DOHH2 (cell line): ENCODE results near the gene CPLX1.

Source experiments
- H3F3A ChIP-seq: fragments of 200-600 bp; sonication (generic), shearing (Covaris generic); 2 replicates; pipeline ENCODE4 v1.6.0; 2016; ENCODE audit warnings: antibody characterized with exemption, mild to moderate bottlenecking; ENCODE audit not compliant: control insufficient read depth, insufficient read depth
- H3K27ac ChIP-seq: fragments of 200-600 bp; sonication (generic); 2 replicates; pipeline ENCODE4 v1.5.1; 2014; ENCODE audit warnings: low read depth, mild to moderate bottlenecking, low read length, moderate library complexity
- H3K27me3 ChIP-seq: fragments of 200-600 bp; sonication (generic); 2 replicates; pipeline ENCODE4 v1.6.1; 2014; ENCODE audit warnings: mild to moderate bottlenecking, low read length, mixed read lengths; ENCODE audit not compliant: control insufficient read depth
- H3K36me3 ChIP-seq: fragments of 200-600 bp; sonication (generic); 2 replicates; pipeline ENCODE4 v1.6.1; 2014; ENCODE audit warnings: mild to moderate bottlenecking, low read length, moderate library complexity, mixed read lengths; ENCODE audit not compliant: control insufficient read depth
- H3K4me1 ChIP-seq: fragments of 200-600 bp; sonication (generic); 2 replicates; pipeline ENCODE4 v1.6.1; 2014; ENCODE audit warnings: mild to moderate bottlenecking, low read length, mixed read lengths; ENCODE audit not compliant: control insufficient read depth
- H3K4me2 ChIP-seq: fragments of 200-600 bp; sonication (generic); 2 replicates; pipeline ENCODE4 v1.6.0; 2014; ENCODE audit warnings: mild to moderate bottlenecking, low read length, moderate library complexity
- H3K4me3 ChIP-seq: fragments of 200-600 bp; sonication (generic); 2 replicates; pipeline ENCODE4 v1.5.1; 2014; ENCODE audit warnings: mild to moderate bottlenecking, low read length, mixed read lengths
- H3K79me2 ChIP-seq: fragments of 200-600 bp; sonication (generic); 2 replicates; pipeline ENCODE4 v1.6.1; 2014; ENCODE audit warnings: mild to moderate bottlenecking, low read length, mixed read lengths; ENCODE audit not compliant: control insufficient read depth
- H3K9me2 ChIP-seq: fragments of 200-600 bp; sonication (generic); replicated peaks from 2 replicates; pipeline ENCODE4 v1.6.1; 2014; ENCODE audit warnings: mild to moderate bottlenecking, low read length, mixed read lengths; ENCODE audit not compliant: control insufficient read depth
- H3K9me3 ChIP-seq: fragments of 200-600 bp; sonication (generic); 2 replicates; pipeline ENCODE4 v1.6.1; 2014; ENCODE audit warnings: antibody characterized with exemption, low read length, mixed read lengths; ENCODE audit not compliant: control insufficient read depth, insufficient read depth
- H4K20me1 ChIP-seq: fragments of 200-600 bp; sonication (generic); 2 replicates; pipeline ENCODE4 v1.6.0; 2014; ENCODE audit warnings: low read depth, mild to moderate bottlenecking, antibody characterized with exemption, low read length, moderate library complexity; ENCODE audit not compliant: control insufficient read depth, insufficient read depth
- CTCF ChIP-seq: fragments of 200-600 bp; sonication (generic); IDR thresholded peaks from one replicate; pipeline ENCODE4 v1.5.1; 2014; ENCODE audit warnings: antibody characterized with exemption, mild to moderate bottlenecking, low read depth, low read length; ENCODE audit not compliant: poor library complexity, severe bottlenecking
- EZH2phosphoT487 ChIP-seq: fragments of 200-600 bp; sonication (generic); IDR thresholded peaks from 2 replicates; pipeline ENCODE4 v1.6.1; 2017; ENCODE audit warnings: borderline replicate concordance, mild to moderate bottlenecking, antibody characterized with exemption, low read length, moderate library complexity, mixed read lengths

CPLX1 gene

GRCh38 chr4:865121-865465 lies 39.2 kb upstream of the CPLX1 start:
- Histone ChIP-seq H3K79me2 (no peaks in the 10 kb centered on the region), H3K36me3 (peaks cover 48% of the 10 kb centered on the region), H3K4me1 (no peaks in the 10 kb centered on the region), H3F3A (peaks cover 4% of the 10 kb centered on the region; the same call in 1 of the 2 replicates), H3K27ac (no peak overlapping the region), H3K4me2 (no peak overlapping the region), H4K20me1 (no peaks in the 10 kb centered on the region), H3K9me3 (peaks cover 5% of the 10 kb centered on the region; the same call in 1 of the 2 replicates), H3K9me2 (no peaks in the 10 kb centered on the region), H3K4me3 (no peak overlapping the region), H3K27me3 (no peaks in the 10 kb centered on the region)
- TF ChIP-seq CTCF (no peak), EZH2phosphoT487 (no peak)

DNA sequence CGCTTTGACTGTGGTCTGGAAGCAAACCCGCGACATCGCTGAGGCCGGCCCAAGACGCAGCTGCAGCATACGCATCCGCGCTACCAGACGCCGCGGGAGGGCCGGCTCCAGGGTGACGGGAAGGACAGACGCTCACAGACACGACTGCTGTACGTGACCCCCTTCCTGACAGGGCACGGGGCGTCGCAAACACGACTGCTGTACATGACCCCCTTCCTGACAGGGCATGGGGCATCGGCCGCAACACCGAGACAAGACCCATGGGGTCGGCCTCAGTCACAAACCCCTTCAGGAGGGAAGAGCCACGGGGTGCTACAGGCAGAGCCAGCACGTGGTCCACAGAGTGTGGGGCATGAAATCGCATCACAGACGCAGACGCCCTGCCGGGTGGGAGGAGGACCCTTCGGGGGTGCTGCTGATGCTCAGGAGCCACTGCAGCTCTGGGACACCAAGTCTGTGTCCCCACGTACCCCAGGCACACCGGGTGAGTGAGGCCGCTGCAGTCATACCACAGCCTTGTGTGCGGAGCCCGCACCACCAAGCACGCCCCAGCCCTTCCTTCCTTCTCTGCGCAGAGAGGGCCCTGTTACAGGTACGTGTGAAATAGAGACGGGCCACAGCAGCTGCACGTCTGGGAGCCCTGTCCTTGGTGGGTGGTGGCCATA lies 38.7 kb upstream of the CPLX1 start:
- no peaks in the 10 kb centered on the region for H3K27me3 ChIP-seq
- no peak for TF ChIP-seq EZH2phosphoT487
- no peak for TF ChIP-seq CTCF
- no peak overlapping the region for H3K4me2 ChIP-seq
- peaks cover under 1% of the 10 kb centered on the region; the same call in 1 of the 2 replicates for H3F3A ChIP-seq
- no peaks in the 10 kb centered on the region for H3K9me2 ChIP-seq
- H4K20me1 ChIP-seq, result no peaks in the 10 kb centered on the region
- H3K4me3 ChIP-seq, result no peak overlapping the region
- no peaks in the 10 kb centered on the region for H3K79me2 ChIP-seq
- peaks cover 2% of the 10 kb centered on the region; the same call in 1 of the 2 replicates for H3K9me3 ChIP-seq
- no peak overlapping the region for H3K27ac ChIP-seq
- peaks cover 51% of the 10 kb centered on the region for H3K36me3 ChIP-seq
- no peaks in the 10 kb centered on the region for H3K4me1 ChIP-seq

DNA sequence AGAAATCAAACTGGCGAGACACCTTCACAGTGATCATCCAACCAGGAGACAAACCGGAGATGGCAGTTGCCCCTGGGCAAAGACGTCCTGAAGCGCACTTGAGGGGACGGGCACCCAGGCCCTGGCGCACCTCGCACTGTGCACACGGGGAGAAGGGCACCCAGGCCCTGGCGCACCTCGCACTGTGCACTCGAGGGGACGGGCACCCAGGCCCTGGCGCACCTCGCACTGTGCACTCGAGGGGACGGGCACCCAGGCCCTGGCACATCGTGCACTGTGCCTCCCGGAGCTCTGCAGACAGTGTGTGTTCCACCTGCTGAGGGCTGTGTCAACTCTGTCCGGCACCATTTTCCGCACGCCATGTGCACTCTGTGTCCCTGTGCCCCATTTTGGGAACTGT lies 34.6 kb upstream of the CPLX1 start:
- H3K27me3 ChIP-seq, result no peaks in the 10 kb centered on the region
- H3K79me2 ChIP-seq, result no peaks in the 10 kb centered on the region
- no peaks in the 10 kb centered on the region for H3K4me1 ChIP-seq
- H3K36me3 ChIP-seq, result peaks cover 59% of the 10 kb centered on the region
- TF ChIP-seq EZH2phosphoT487, result no peak
- TF ChIP-seq CTCF, result no peak
- H3K9me2 ChIP-seq, result no peaks in the 10 kb centered on the region
- peaks cover 13% of the 10 kb centered on the region for H3F3A ChIP-seq
- no peaks in the 10 kb centered on the region for H4K20me1 ChIP-seq
- H3K27ac ChIP-seq, result no peak overlapping the region
- peaks cover 36% of the 10 kb centered on the region for H3K9me3 ChIP-seq
- no peak overlapping the region for H3K4me3 ChIP-seq
- H3K4me2 ChIP-seq, result no peak overlapping the region
